Activated CD4-positive, alpha-beta T cell treated with anti-CD3 and anti-CD28 coated beads, Interleukin-2, amount 50 U/mL, for 24 hours (primary cell): ENCODE results near the gene DDX27.

Experiments
- DNase-seq, 2 donors: peaks; one replicate each; pipeline ENCODE4 v3.0.0-alpha.2; 2020; ENCODE audit warnings: low read depth in 1 of 2, low spot score in 1 of 2

The DDX27 gene

DNA sequence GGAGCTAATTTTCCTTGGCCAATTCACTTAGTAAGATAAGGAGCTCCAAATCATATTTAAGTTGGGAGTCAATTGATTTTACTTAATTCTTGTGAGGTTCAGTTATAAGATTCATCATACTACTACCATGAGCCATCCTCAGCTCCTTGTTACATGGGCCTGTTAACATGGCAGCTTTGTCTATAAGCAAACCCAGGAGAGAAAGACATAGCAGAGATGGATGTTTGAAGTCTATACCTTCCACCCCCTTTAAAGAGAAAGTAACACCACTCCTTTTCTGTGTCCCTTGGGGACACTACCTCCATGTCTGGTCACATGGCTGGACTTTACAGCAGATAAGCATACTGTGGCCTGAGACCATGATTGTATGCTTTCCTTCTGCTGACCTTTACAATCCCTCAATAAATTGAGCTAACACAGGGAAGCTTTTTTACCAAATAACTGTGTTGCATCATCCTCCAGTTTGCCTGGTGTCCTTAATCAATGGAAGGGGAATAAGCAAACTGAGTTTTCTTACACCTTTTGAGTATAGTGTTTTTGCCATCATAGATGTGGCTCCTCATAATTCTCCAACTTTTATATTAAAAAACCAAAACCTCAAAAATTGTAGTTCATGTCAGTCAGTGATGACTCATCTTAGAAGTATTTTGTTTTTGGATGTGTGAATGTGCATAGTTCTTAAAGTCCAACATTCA, 68.5 kb downstream of the DDX27 start:
- no peak for DNase-seq

GRCh38 chr20:49288250-49288751, 69.1 kb downstream of the DDX27 start:
- DNase-seq, result no peak

DNA sequence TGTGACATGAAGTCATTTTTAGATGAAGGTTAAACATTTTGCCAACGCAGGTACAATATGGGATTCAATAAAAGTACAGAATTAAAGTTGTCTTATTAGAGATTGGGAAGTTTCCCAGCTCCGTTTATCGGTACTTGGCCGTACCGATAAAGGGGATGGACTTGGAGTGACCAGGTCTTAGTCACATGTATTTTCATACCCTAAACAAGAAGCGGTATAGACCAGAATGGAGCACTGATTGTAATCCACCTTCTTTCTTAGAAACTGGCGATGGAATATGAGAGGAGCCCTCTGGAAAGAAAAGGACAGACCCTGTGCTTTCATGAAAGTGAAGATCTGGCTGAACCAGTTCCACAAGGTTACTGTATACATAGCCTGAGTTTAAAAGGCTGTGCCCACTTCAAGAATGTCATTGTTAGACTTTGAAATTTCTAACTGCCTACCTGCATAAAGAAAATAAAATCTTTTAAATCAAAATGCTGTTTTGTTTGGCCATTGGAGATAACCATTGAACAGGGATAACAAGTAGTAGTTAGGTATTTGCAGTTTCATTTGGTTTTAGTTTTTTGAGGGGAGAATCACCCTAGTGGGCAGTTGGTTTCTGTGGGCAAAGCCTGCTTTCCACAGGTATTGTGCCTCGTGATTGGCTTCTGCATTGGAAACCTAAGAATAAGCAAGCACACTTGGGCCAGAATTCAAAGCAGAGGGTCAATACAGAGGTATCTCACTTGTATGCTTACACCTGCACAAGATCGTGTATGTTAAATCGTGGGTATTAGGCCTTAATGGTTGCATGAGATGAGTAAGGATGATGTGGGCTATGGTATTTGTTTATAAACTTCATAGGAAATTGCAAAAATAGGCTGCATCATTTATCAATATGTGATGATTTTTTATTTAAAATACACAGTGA, 69.8 kb downstream of the DDX27 start:
- no peak for DNase-seq

GRCh38 chr20:49290608-49291191, 71.5 kb downstream of the DDX27 start:
- no peak for DNase-seq

DNA sequence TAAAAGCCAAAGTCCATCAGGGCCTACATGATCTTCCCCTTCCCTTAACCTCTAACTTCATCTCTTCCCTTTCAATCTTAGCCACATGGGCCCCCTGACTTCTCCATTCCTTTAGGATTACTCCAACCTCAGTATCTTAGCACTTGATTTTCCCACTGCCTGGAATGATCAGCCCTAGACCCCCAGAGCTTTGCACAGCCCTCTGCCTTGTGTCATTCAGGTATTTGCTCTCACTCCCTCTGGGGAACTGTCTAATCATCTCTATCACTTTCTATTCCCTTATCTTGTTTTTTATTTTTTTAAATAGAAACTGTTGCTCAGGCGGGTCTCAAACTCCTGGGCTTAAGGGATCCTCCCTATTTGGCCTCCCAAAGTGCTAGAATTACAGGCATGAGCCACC, 72.0 kb downstream of the DDX27 start:
- DNase-seq, result no peak

DNA sequence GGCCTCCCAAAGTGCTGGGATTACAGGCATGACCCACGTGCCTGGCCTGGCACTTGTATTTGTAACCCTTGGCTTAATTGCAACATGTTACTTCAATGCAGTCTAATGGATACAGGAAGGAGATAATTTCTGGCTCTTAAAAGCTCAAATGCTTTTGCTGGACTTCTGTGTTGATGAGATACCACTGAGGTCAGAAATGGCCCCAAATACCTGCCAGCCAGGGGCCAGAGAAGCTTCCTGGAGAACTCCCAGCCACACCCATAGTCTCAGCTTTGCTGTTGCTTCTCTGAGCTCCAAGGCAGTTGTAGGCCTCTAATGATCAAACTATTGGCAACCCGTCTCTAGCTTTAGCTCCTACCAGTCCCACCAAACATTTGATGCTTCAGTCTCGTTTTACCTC, 72.8 kb downstream of the DDX27 start:
- no peak for DNase-seq

- DNase-seq, result no peak
Observed at GRCh38 chr20:49293122-49293521, 73.9 kb downstream of the DDX27 start.
